ENCODE results near the gene HECTD1. TPM values are rescaled to one million over a fixed set of nuclear protein-coding genes. Genes with fewer than 3 reads are reported as not detected.

HECTD1 gene
- total and polyA plus RNA-seq, 12 donors: 49.5 to 189 (median 151) TPM

GRCh38 chr14:31164115-31164514, 43.5 kb downstream of the HECTD1 start:
- WGBS, 2 donors: 91 to 93% methylated on average over 4 of the region's 4 CpGs
- Histone ChIP-seq H3K27me3 (no peaks in the 10 kb centered on the region), H3K36me3 (peaks cover 0 to 100% (median 49%) of the 10 kb centered on the region in 9 donors), H3K27ac (no peak overlapping the region), H3K4me3 (no peak overlapping the region), H3K9me3 (no peaks in the 10 kb centered on the region), H3K4me1 (peaks cover 0 to 20% (median 15%) of the 10 kb centered on the region in 9 donors)
- no peak for DNase-seq
- TF ChIP-seq CTCF (IDR thresholded peaks at IDR 0.05): no peak
- ATAC-seq: no peak
- intact Hi-C loops (cut with DNase I): no loop called here

- Histone ChIP-seq H3K27me3 (no peaks in the 10 kb centered on the region), H3K4me1 (peaks cover 0 to 20% (median 15%) of the 10 kb centered on the region in 9 donors), H3K9me3 (no peaks in the 10 kb centered on the region), H3K4me3 (no peak overlapping the region), H3K27ac (no peak overlapping the region), H3K36me3 (peaks cover 0 to 100% (median 49%) of the 10 kb centered on the region in 9 donors)
- ATAC-seq (no peak), DNase-seq (no peak)
- no peak for TF ChIP-seq CTCF (IDR thresholded peaks at IDR 0.05)
- intact Hi-C loops (cut with DNase I): no loop called here
- 93% methylated on average over 16 of the region's 16 CpGs for WGBS, 2 donors
These were observed 44.5 kb downstream of the HECTD1 start for GRCh38 chr14:31162910-31163649.

- no peaks in the 10 kb centered on the region for H3K27me3 ChIP-seq
- ATAC-seq (no peak), DNase-seq (no peak)
- WGBS, 2 donors: 84 to 95% methylated on average over 5 of the region's 5 CpGs
- no peak overlapping the region for H3K27ac ChIP-seq
- intact Hi-C loops (cut with DNase I): no loop called here
- peaks cover 0 to 100% (median 41%) of the 10 kb centered on the region in 9 donors for H3K36me3 ChIP-seq
- no peak for TF ChIP-seq CTCF (IDR thresholded peaks at IDR 0.05)
- H3K4me3 ChIP-seq: no peak overlapping the region
- no peaks in the 10 kb centered on the region for H3K9me3 ChIP-seq
- peaks cover 0 to 20% (median 14%) of the 10 kb centered on the region in 9 donors for H3K4me1 ChIP-seq
These were observed 46.3 kb downstream of the HECTD1 start for GRCh38 chr14:31161274-31161673.

- Histone ChIP-seq H3K36me3 (peaks cover 0 to 100% (median 35%) of the 10 kb centered on the region in 9 donors), H3K27ac (no peak overlapping the region), H3K27me3 (no peaks in the 10 kb centered on the region), H3K4me3 (no peak overlapping the region), H3K4me1 (peaks cover 0 to 9% (median 2%) of the 10 kb centered on the region in 9 donors), H3K9me3 (no peaks in the 10 kb centered on the region)
- no peak for DNase-seq
- 89 to 92% methylated on average over 13 of the region's 13 CpGs for WGBS, 2 donors
- intact Hi-C loops (cut with DNase I): loop anchor here in 2 of 10 donors (10.0 kb wide), 1 partner anchor 195 kb away; no protein-coding TSS in a partner anchor
- ATAC-seq: no peak
- TF ChIP-seq CTCF (IDR thresholded peaks at IDR 0.05): no peak
These were observed 47.8 kb downstream of the HECTD1 start for GRCh38 chr14:31159682-31160296.

All from heart right ventricle (tissue), 16 donors.